ENCODE data around the gene TRA2A. TPM values are rescaled to one million over a fixed set of nuclear protein-coding genes. Genes with fewer than 3 reads are reported as not detected.
"Not testable (repeated sequence)": the region's sequence is repeated elsewhere in the genome, so short reads cannot be mapped to it uniquely, and the experiment has no call there.

The TRA2A gene
- total and polyA plus RNA-seq, 2 of the 13 experiments (the other 11 are each of a cell fraction or from before 2014, with no cell fraction given), result 39.1 to 41.6 TPM

GRCh38 chr7:23490357-23491135 is 41.2 kb downstream of the TRA2A start (continued):
- TF ChIP-seq KAT8 (CRISPR knock-in tag; IDR thresholded peaks at IDR 0.05) (peak; percentile 59), PRPF4 (IDR thresholded peaks at IDR 0.05; ENCODE audit: low read depth, low read length, poor library complexity, severe bottlenecking) (no peak), KAT7 (CRISPR knock-in tag; IDR thresholded peaks at IDR 0.05; ENCODE audit: borderline replicate concordance) (0 out of 2 replicates have a peak, but pooled peaks have one; percentile 62), ZMYM4 (CRISPR knock-in tag; IDR thresholded peaks at IDR 0.05) (0 out of 2 replicates have a peak, but pooled peaks have one; percentile 21), NFYC (CRISPR knock-in tag; IDR thresholded peaks at IDR 0.05) (no peak), GABPA (IDR thresholded peaks at IDR 0.05; ENCODE audit: low read depth, low read length) (peak; percentile 73), GABPA (CRISPR knock-in tag; IDR thresholded peaks at IDR 0.05; ENCODE audit: low read depth) (peak; percentile 83), SP4 (CRISPR knock-in tag; IDR thresholded peaks at IDR 0.05) (no peak), ZSCAN25 (CRISPR knock-in tag; IDR thresholded peaks at IDR 0.05) (no peak), CENPX (CRISPR knock-in tag; IDR thresholded peaks at IDR 0.05) (no peak), POLR2A (IDR thresholded peaks at IDR 0.05; ENCODE audit: insufficient read depth in 1 of 2, low read depth in 2 of 2, low read length in 2 of 2) (peak; percentile 22 to 50; a peak in 2 of 4 replicates), ZNF704 (CRISPR knock-in tag; IDR thresholded peaks at IDR 0.05; ENCODE audit: borderline replicate concordance) (no peak), ZBTB7B (CRISPR knock-in tag; IDR thresholded peaks at IDR 0.05) (0 out of 2 replicates have a peak, but pooled peaks have one; percentile 44), KMT2A (CRISPR knock-in tag; IDR thresholded peaks at IDR 0.05) (peak; percentile 61; the same call in 1 of the 2 replicates)

GRCh38 chr7:23488714-23489113 is 43.1 kb downstream of the TRA2A start:
- H3K27ac ChIP-seq (ENCODE audit: extremely low read length, insufficient read depth, low read length); BruUV-seq (replicated peaks); H3K27me3 ChIP-seq (ENCODE audit: control insufficient read depth in 1 of 2, insufficient read depth in 2 of 2, low read length in 2 of 2); H3K9me3 ChIP-seq (ENCODE audit: low read length); ATAC-seq; intact Hi-C loops (cut with micrococcal nuclease; ENCODE audit: unreplicated experiment); H4K20me1 ChIP-seq (ENCODE audit: insufficient read depth, low read length); CTCF ChIA-PET (ENCODE audit: low intra/inter-chr PET ratio, low total read pairs); H3K79me2 ChIP-seq (ENCODE audit: insufficient read depth, low read length); H3K4me2 ChIP-seq (ENCODE audit: low read depth, low read length); H2AFZ ChIP-seq (ENCODE audit: low read length); DNase-seq (ENCODE audit: low spot score); H3K4me3 ChIP-seq (replicated peaks in 1 of 3; ENCODE audit: insufficient read depth in 1 of 3, low read depth in 2 of 3, low read length in 3 of 3); in situ Hi-C loops (cut with HindIII; ENCODE audit: extremely low pct_ligation_motif_present, low pct_unique_long_range_greater_than_20kb); H3K9ac ChIP-seq (ENCODE audit: insufficient read depth, low read depth, low read length); H3K36me3 ChIP-seq (replicated peaks in 1 of 2; ENCODE audit: control insufficient read depth in 1 of 2, insufficient read depth in 2 of 2, low read length in 2 of 2); FAIRE-seq: not testable (repeated sequence)
- H3K4me1 ChIP-seq (ENCODE audit: insufficient read depth, low read length), result peaks cover 27% of the 10 kb centered on the region
- POLR2A ChIA-PET, result interaction anchor here (0.9 kb wide), 1 partner anchor 16 kb away, joined by 3 read pairs; no protein-coding TSS in a partner anchor
- 98% methylated on average over 13 of the region's 13 CpGs for WGBS (ENCODE audit: low lambda C conversion rate)

Data from HepG2 (cell line).